ENCODE measurements around the gene ARL4D.
A peak's percentile ranks its signal among the peaks of the same experiment; 100 is the strongest.
"Not testable (repeated sequence)": the region's sequence is repeated elsewhere in the genome, so short reads cannot be mapped to it uniquely, and the experiment has no call there.

ARL4D gene

DNA sequence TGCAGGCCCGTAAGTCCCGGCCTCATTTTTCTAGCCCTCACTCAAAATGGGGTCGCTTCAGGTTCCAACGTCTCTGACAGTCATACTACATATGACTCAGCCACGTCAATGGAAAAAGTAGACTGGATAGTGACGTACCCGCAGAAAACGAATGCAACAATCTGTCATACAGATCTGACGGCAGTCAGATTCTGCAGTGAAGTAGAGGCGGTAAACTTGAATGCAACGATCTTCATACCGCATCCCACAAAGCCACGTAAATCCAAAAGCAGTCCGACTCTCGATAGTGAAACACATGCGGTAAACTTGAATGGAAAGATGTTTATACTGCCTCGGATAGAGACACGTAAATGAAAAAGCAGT is 38.4 kb upstream of the ARL4D start:
- Histone ChIP-seq H3K9ac (ENCODE audit: low read depth, low read length) (peak overlapping the region; percentile 45), H3K4me1 (ENCODE audit: control insufficient read depth, insufficient read depth, low read length) (peaks cover 22% of the 10 kb centered on the region), H3K4me3 (ENCODE audit: low read depth, low read length) (peak overlapping the region; percentile 77), H3K27ac (ENCODE audit: low read depth, low read length) (peak overlapping the region; percentile 97), H3K36me3 (ENCODE audit: control insufficient read depth, insufficient read depth, low read length) (no peaks in the 10 kb centered on the region), H3K27me3 (ENCODE audit: control insufficient read depth, insufficient read depth, low read length) (peaks cover 35% of the 10 kb centered on the region), H3K9me3 (ENCODE audit: control insufficient read depth, insufficient read depth, low read length) (no peaks in the 10 kb centered on the region)

DNA sequence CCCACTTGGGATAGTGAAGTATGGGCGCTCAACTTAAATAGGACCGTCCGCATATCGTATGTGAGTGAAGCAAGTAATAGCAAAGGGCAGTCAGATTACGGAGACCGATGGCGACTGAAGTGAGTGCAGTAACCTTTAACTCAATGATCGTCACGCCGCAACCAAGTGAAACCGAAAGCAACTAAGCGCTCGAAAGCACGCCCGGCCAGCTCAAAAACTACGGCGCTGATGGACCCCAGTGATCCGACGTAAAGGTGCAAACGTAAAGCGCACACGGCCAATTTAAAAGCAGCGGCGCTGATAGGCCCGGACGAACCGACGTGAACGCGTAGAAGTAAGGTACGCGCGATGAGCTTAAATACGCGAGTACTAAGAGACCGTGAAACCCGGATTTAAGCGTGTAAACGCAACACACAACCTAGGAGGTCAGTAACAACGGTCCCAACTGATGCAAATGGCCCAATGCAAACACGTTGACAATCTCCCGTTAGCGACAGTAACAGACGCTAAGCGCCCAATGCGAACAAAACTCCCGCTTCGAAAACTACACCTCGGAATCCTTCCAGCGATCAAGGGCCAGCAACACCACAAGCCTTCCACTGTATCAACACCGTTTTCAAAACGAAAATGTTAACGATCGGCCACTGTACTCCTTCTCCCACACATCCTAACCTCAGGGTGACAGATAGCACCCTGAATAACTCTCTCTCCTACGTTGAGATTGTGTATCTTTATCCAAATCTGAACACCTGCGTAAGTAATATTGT is 37.9 kb upstream of the ARL4D start:
- Histone ChIP-seq H3K27ac (ENCODE audit: low read depth, low read length) (peak overlapping the region; percentile 97), H3K9me3 (ENCODE audit: control insufficient read depth, insufficient read depth, low read length) (no peaks in the 10 kb centered on the region), H3K9ac (ENCODE audit: low read depth, low read length) (peak overlapping the region; percentile 97), H3K36me3 (ENCODE audit: control insufficient read depth, insufficient read depth, low read length) (no peaks in the 10 kb centered on the region), H3K27me3 (ENCODE audit: control insufficient read depth, insufficient read depth, low read length) (peaks cover 35% of the 10 kb centered on the region), H3K4me1 (ENCODE audit: control insufficient read depth, insufficient read depth, low read length) (peaks cover 20% of the 10 kb centered on the region), H3K4me3 (ENCODE audit: low read depth, low read length) (peak overlapping the region; percentile 77)

GRCh38 chr17:43363181-43363925 is 35.4 kb upstream of the ARL4D start:
- Histone ChIP-seq H3K27me3 (ENCODE audit: control insufficient read depth, insufficient read depth, low read length) (peaks cover 13% of the 10 kb centered on the region), H3K36me3 (ENCODE audit: control insufficient read depth, insufficient read depth, low read length) (no peaks in the 10 kb centered on the region), H3K4me3 (ENCODE audit: low read depth, low read length) (no peak overlapping the region), H3K9ac (ENCODE audit: low read depth, low read length) (no peak overlapping the region), H3K9me3 (ENCODE audit: control insufficient read depth, insufficient read depth, low read length) (no peaks in the 10 kb centered on the region), H3K4me1 (ENCODE audit: control insufficient read depth, insufficient read depth, low read length) (peaks cover 23% of the 10 kb centered on the region), H3K27ac (ENCODE audit: low read depth, low read length) (no peak overlapping the region)

DNA sequence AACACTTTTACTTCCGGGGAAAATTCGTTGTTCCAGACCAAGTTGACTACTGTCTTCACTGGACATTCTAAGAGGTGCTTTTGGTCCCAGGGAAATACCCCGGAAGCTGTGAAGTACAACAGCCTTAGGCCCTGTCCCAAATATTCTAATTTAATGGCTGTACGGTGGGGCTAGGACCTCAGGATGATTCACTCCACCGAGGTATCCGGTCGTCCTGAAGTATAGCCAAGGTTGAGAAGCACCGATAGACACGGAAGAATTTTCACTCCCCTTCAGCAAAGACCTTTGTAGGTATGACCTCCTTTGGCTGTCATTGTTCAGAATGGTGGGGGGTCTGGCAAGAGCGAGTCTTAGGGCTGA is 34.9 kb upstream of the ARL4D start:
- Histone ChIP-seq H3K9me3 (ENCODE audit: control insufficient read depth, insufficient read depth, low read length) (no peaks in the 10 kb centered on the region), H3K27ac (ENCODE audit: low read depth, low read length) (no peak overlapping the region), H3K4me3 (ENCODE audit: low read depth, low read length) (no peak overlapping the region), H3K9ac (ENCODE audit: low read depth, low read length) (no peak overlapping the region), H3K27me3 (ENCODE audit: control insufficient read depth, insufficient read depth, low read length) (peaks cover 8% of the 10 kb centered on the region; the same call in 1 of the 2 replicates), H3K4me1 (ENCODE audit: control insufficient read depth, insufficient read depth, low read length) (peaks cover 23% of the 10 kb centered on the region), H3K36me3 (ENCODE audit: control insufficient read depth, insufficient read depth, low read length) (no peaks in the 10 kb centered on the region)

DNA sequence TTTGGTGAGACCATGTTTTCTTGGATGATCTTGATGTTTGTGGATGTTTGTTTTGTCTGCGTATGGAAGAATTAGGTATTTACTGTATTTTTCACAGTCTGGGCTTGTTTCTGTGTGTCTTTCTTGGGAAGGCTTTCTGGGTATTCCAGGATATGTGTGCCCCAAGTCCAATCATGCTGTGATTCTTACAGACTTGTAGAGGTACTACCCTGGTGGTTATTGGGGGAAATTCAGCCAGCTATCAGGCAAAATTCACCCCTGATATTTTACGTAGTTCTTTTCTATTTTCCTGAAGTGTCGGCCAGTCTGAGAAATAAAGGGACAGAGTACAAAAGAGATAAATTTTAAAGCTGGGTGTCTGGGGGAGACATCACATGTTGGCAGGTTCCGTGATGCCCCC is 33.4 kb upstream of the ARL4D start:
- no peaks in the 10 kb centered on the region for H3K36me3 ChIP-seq (ENCODE audit: control insufficient read depth, insufficient read depth, low read length)
- H3K9me3 ChIP-seq (ENCODE audit: control insufficient read depth, insufficient read depth, low read length) = no peaks in the 10 kb centered on the region
- H3K9ac ChIP-seq (ENCODE audit: low read depth, low read length) = no peak overlapping the region
- H3K27ac ChIP-seq (ENCODE audit: low read depth, low read length) = no peak overlapping the region
- no peak overlapping the region for H3K4me3 ChIP-seq (ENCODE audit: low read depth, low read length)
- H3K4me1 ChIP-seq (ENCODE audit: control insufficient read depth, insufficient read depth, low read length) = peaks cover 21% of the 10 kb centered on the region
- H3K27me3 ChIP-seq (ENCODE audit: control insufficient read depth, insufficient read depth, low read length) = no peaks in the 10 kb centered on the region

GRCh38 chr17:43365921-43366320 is 32.9 kb upstream of the ARL4D start:
- H3K9ac ChIP-seq (ENCODE audit: low read depth, low read length); H3K4me3 ChIP-seq (ENCODE audit: low read depth, low read length); H3K9me3 ChIP-seq (ENCODE audit: control insufficient read depth, insufficient read depth, low read length); H3K27ac ChIP-seq (ENCODE audit: low read depth, low read length); H3K36me3 ChIP-seq (ENCODE audit: control insufficient read depth, insufficient read depth, low read length); H3K27me3 ChIP-seq (ENCODE audit: control insufficient read depth, insufficient read depth, low read length): not testable (repeated sequence)
- peaks cover 21% of the 10 kb centered on the region for H3K4me1 ChIP-seq (ENCODE audit: control insufficient read depth, insufficient read depth, low read length)

DNA sequence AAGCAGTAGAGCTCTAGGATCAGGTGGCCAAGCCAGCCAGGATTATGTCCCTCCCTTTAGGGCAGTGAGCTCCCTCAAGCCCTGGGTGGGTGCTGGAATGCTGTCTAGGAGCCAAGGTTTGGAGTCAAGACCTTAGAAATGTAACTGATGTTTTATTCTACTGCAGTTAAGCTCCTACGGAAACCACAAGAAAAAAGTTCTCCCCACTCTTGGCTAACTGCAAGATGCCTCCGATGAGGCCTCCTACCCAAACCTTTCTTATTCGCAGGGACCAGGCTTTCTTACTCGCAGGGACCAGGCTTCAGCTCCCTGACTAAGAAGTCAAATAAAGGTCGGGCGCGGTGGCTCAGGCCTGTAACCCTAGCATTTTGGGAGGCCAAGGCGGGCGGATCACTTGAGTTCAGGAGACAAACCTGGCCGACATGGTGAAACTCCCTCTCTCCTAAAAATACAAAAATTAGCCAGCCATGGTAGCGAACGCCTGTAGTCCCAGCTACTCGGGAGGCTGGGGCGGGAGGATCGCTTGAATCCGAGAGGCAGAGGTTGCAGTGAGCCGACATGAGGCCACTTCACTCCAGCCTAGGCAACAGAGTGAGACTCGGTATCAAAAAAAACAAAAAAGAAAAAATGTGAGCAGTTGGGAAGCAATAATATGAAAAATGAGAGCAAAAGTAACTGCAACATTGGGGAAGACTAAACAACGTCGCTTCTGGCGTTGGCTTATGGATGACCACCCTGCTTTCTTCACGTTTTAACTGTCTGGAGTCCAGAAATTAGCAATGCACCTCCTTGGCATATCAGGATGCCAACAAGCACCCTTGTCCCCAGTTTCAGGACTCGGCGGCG is 31.7 kb upstream of the ARL4D start:
- peak overlapping the region; percentile 98 for H3K27ac ChIP-seq (ENCODE audit: low read depth, low read length)
- H3K4me3 ChIP-seq (ENCODE audit: low read depth, low read length) = no peak overlapping the region
- H3K27me3 ChIP-seq (ENCODE audit: control insufficient read depth, insufficient read depth, low read length) = no peaks in the 10 kb centered on the region
- no peak overlapping the region for H3K9ac ChIP-seq (ENCODE audit: low read depth, low read length)
- peaks cover 20% of the 10 kb centered on the region for H3K4me1 ChIP-seq (ENCODE audit: control insufficient read depth, insufficient read depth, low read length)
- H3K36me3 ChIP-seq (ENCODE audit: control insufficient read depth, insufficient read depth, low read length) = no peaks in the 10 kb centered on the region
- no peaks in the 10 kb centered on the region for H3K9me3 ChIP-seq (ENCODE audit: control insufficient read depth, insufficient read depth, low read length)

GRCh38 chr17:43367737-43368242 is 31.0 kb upstream of the ARL4D start:
- no peaks in the 10 kb centered on the region for H3K27me3 ChIP-seq (ENCODE audit: control insufficient read depth, insufficient read depth, low read length)
- peak overlapping the region; percentile 98 for H3K27ac ChIP-seq (ENCODE audit: low read depth, low read length)
- H3K36me3 ChIP-seq (ENCODE audit: control insufficient read depth, insufficient read depth, low read length) = no peaks in the 10 kb centered on the region
- H3K9ac ChIP-seq (ENCODE audit: low read depth, low read length) = peak overlapping the region; percentile 98
- H3K9me3 ChIP-seq (ENCODE audit: control insufficient read depth, insufficient read depth, low read length) = no peaks in the 10 kb centered on the region
- H3K4me1 ChIP-seq (ENCODE audit: control insufficient read depth, insufficient read depth, low read length) = peaks cover 17% of the 10 kb centered on the region
- H3K4me3 ChIP-seq (ENCODE audit: low read depth, low read length) = peak overlapping the region; percentile 61

- peak overlapping the region; percentile 61 for H3K4me3 ChIP-seq (ENCODE audit: low read depth, low read length)
- no peaks in the 10 kb centered on the region for H3K27me3 ChIP-seq (ENCODE audit: control insufficient read depth, insufficient read depth, low read length)
- peak overlapping the region; percentile 98 for H3K27ac ChIP-seq (ENCODE audit: low read depth, low read length)
- peak overlapping the region; percentile 98 for H3K9ac ChIP-seq (ENCODE audit: low read depth, low read length)
- H3K9me3 ChIP-seq (ENCODE audit: control insufficient read depth, insufficient read depth, low read length) = no peaks in the 10 kb centered on the region
- peaks cover 17% of the 10 kb centered on the region for H3K4me1 ChIP-seq (ENCODE audit: control insufficient read depth, insufficient read depth, low read length)
- no peaks in the 10 kb centered on the region for H3K36me3 ChIP-seq (ENCODE audit: control insufficient read depth, insufficient read depth, low read length)
Measured at GRCh38 chr17:43368740-43369506, 29.9 kb upstream of the ARL4D start.

DNA sequence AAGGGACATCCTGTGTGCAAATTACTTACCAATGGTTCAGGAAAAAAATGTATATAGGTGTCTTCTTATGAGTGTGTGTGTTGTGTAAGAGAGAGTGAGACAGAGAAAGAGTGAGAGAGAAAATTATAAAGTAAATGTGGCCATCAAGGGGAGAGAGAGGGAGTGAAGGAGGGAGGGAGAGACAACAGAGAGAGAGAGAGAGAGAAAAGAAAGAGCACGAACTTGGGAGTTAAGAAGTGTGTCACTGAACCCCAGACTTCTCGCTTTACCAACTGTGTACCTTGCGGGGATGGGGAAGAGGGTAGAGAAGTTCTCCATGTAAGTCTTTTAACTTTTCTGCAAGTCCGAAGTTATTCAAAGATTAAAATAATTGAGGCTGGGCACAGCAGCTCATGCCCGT is 28.8 kb upstream of the ARL4D start:
- no peaks in the 10 kb centered on the region for H3K36me3 ChIP-seq (ENCODE audit: control insufficient read depth, insufficient read depth, low read length)
- H3K4me3 ChIP-seq (ENCODE audit: low read depth, low read length) = no peak overlapping the region
- no peak overlapping the region for H3K27ac ChIP-seq (ENCODE audit: low read depth, low read length)
- no peaks in the 10 kb centered on the region for H3K27me3 ChIP-seq (ENCODE audit: control insufficient read depth, insufficient read depth, low read length)
- H3K4me1 ChIP-seq (ENCODE audit: control insufficient read depth, insufficient read depth, low read length) = peaks cover 17% of the 10 kb centered on the region
- no peak overlapping the region for H3K9ac ChIP-seq (ENCODE audit: low read depth, low read length)
- H3K9me3 ChIP-seq (ENCODE audit: control insufficient read depth, insufficient read depth, low read length) = no peaks in the 10 kb centered on the region

Data from HUES48 (cell line).